Tibial artery (tissue), 4 donors: ENCODE results near the gene ERMARD.

ENCODE experiments used
- DNase-seq, 2 donors: peaks; one replicate each; pipeline ENCODE4 v3.0.0-alpha.2; 2019
- H3K27ac ChIP-seq, 2 donors: fragments of 200-600 bp; sonication (generic) in 1 of 2; 1 replicate in 1 of 2; 2 replicates in 1 of 2; pipeline ENCODE4 v1.5.1; 2018 to 2019; ENCODE audit warnings: mild to moderate bottlenecking in 1 of 2
- H3K27me3 ChIP-seq, 2 donors: fragments of 200-600 bp; sonication (generic) in 1 of 2; one replicate each; pipeline versions ENCODE4 v1.5.1 to v1.6.0; 2016 to 2019
- H3K36me3 ChIP-seq, 3 donors: fragments of 200-600 bp; sonication (generic) in 2 of 3; one replicate each; pipeline ENCODE4 v1.5.1; 2016 to 2019; ENCODE audit warnings: mild to moderate bottlenecking in 2 of 3
- H3K4me1 ChIP-seq, 4 donors: fragments of 200-600 bp; sonication (generic) in 2 of 4; 1 replicate in 3 of 4; 2 replicates in 1 of 4; pipeline ENCODE4 v1.5.1; 2016 to 2019
- H3K4me3 ChIP-seq, 2 donors: fragments of 200-600 bp; sonication (generic) in 1 of 2; 1 replicate in 1 of 2; 2 replicates in 1 of 2; pipeline ENCODE4 v1.5.1; 2018 to 2019; ENCODE audit warnings: mild to moderate bottlenecking in 2 of 2
- H3K9me3 ChIP-seq, 3 donors: fragments of 200-600 bp; sonication (generic) in 1 of 3; one replicate each; pipeline ENCODE4 v1.5.1; 2016 to 2019
- CTCF ChIP-seq, 2 experiments: fragments of 200-600 bp in 1 of 2; fragments of 450-650 bp in 1 of 2; IDR thresholded peaks; one replicate each; pipeline ENCODE4 v1.5.1; 2017 to 2019; ENCODE audit warnings: antibody characterized with exemption in 2 of 2, mild to moderate bottlenecking in 1 of 2, moderate library complexity in 1 of 2
- intact Hi-C: fragments of 100-400 bp; cut with DNase I; formaldehyde crosslinking; loops from one replicate; pipeline ENCODE4 v1.15.0; 2023; ENCODE audit warnings: low total_unique reads

The ERMARD gene

DNA sequence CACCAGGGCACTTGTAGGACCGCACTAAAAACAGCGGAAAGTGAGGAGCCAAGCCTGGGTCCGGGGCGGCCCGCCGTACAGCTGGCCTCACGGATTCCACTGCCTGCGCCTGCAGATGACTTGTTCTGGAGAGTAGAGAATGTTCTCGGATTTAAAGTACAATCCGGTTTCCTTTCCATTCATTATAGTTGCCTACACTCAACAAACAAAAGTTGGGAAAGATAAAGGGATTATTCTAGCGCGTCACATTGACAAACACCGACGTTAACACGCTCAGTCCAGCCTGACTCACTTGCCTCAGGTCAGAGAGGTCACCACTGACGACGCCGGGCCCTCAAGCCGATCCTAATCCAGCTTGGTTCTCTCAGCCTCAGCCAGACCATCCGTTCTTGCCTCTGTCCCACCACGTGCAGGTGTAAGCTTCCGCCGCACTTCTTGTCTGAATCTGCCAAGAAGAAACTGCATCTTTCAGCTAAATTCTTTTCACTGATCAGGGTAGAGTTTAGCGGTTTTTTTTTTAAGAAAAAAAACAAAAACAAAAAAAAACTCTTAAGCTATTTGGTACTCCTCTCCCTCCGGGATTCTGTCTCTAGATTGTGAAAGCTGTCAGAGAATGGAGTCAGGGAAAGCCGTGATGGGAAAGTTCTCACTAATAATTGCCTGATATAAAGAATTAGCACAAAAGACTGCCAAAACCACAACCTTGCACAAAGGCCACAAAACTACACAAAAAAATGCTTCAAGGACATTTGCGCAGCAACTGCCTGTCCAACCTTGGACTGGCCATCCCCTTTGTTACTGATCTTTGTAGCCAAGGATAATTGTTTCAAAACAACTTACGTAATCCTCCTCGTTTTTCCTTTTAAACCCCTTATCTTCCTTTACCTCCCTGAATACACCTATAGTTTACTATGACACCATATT is 26.0 kb upstream of the ERMARD start:
- no peak for TF ChIP-seq CTCF (IDR thresholded peaks at IDR 0.05)
- Histone ChIP-seq H3K9me3 (no peaks in the 10 kb centered on the region), H3K27ac (peak overlapping the region; percentile 91 to 97), H3K27me3 (no peaks in the 10 kb centered on the region), H3K4me3 (peak overlapping the region; percentile 74 to 88), H3K36me3 (no peaks in the 10 kb centered on the region), H3K4me1 (peaks cover 0 to 28% (median 13%) of the 10 kb centered on the region in 4 donors)
- peak; percentile 52 to 82 for DNase-seq
- intact Hi-C loops: loop anchor here (10.0 kb wide), 1 partner anchor 829 kb away; the partner anchor contains the start of genes PSMB1 and TBP

GRCh38 chr6:169726049-169726400 is 25.4 kb upstream of the ERMARD start:
- intact Hi-C loops: loop anchor here (10.0 kb wide), 1 partner anchor 829 kb away; the partner anchor contains the start of genes PSMB1 and TBP
- TF ChIP-seq CTCF (IDR thresholded peaks at IDR 0.05): no peak

DNA sequence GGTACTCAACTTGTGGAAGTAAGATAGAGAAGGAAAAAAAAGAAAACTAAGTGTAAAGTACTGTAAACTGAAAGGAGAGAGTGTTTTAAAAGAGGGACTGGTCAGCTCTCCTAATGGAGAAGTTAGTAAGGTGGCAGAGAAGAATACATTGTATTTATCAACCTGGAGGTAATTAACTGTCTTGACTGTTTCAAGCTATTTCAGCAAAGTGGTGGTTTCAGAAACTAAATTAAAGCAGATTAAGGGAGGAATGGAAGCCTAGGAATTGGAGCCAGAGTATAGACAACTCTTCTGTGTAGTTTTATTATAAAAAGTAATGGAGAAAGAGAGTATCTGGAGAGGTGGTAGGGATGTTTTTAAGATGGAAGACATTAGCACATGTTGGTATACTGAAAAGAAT is 24.5 kb upstream of the ERMARD start:
- no peak for TF ChIP-seq CTCF (IDR thresholded peaks at IDR 0.05)
- Histone ChIP-seq H3K36me3 (no peaks in the 10 kb centered on the region), H3K27ac (no peak overlapping the region), H3K27me3 (no peaks in the 10 kb centered on the region), H3K4me1 (peaks cover 0 to 18% (median 9%) of the 10 kb centered on the region in 4 donors), H3K4me3 (no peak overlapping the region), H3K9me3 (no peaks in the 10 kb centered on the region)
- no peak for DNase-seq
- intact Hi-C loops: loop anchor here (10.0 kb wide), 1 partner anchor 828 kb away; the partner anchor contains the start of genes PSMB1 and TBP

More at GRCh38 chr6:169726049-169726400, 25.4 kb upstream of the ERMARD start:
- DNase-seq: no peak
- H3K36me3 ChIP-seq: no peaks in the 10 kb centered on the region
- H3K4me3 ChIP-seq: no peak overlapping the region
- H3K9me3 ChIP-seq: no peaks in the 10 kb centered on the region
- no peaks in the 10 kb centered on the region for H3K27me3 ChIP-seq
- peaks cover 0 to 27% (median 13%) of the 10 kb centered on the region in 4 donors for H3K4me1 ChIP-seq
- H3K27ac ChIP-seq: peak overlapping the region in 1 of 2 donors; percentile 97

GRCh38 chr6:169729961-169730360 is 21.5 kb upstream of the ERMARD start:
- DNase-seq: no peak
- H3K4me3 ChIP-seq: no peak overlapping the region
- no peak overlapping the region for H3K27ac ChIP-seq
- H3K9me3 ChIP-seq: no peaks in the 10 kb centered on the region
- no peak for TF ChIP-seq CTCF (IDR thresholded peaks at IDR 0.05)
- intact Hi-C loops: loop anchor here (10.0 kb wide), 1 partner anchor 825 kb away; the partner anchor contains the start of genes PSMB1 and TBP
- peaks cover 0 to 7% (median 0%) of the 10 kb centered on the region in 4 donors for H3K4me1 ChIP-seq
- no peaks in the 10 kb centered on the region for H3K27me3 ChIP-seq
- no peaks in the 10 kb centered on the region for H3K36me3 ChIP-seq

DNA sequence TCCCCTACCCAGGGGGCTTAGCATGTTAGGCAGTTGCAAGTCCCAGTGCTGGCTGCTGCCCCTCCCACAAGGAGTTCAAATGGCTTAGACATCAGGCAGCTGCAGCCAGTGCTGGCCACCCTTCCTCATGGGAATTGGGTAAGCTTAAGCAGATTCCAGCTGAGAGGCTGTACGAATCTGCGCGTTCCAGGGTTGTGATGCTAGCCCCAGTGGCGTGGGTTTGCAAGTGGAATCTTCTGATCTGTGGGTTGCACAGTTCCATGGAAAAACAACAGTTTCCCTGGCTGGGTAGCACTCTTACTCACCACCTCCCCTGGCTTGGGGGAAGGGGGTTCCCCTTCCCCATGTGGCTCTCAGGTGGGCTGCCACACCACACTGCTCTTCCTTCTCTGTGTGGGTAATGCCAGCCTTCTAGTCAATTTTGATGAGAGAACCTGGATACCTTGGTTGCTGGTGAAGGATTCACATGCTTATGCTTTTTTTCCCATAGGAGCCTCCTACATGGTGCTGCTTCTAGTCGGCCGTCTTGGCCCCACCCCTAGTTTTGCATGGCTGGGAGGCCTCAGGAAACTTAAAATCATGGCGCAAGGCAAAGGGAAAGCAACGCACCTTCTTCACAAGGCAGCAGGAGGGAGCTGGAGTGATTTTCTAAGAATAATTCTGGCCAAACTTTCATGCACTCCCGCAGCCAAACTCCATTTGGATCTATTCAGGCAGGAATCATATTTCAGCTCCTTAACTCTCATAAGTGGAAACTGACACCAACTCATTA is 13.0 kb upstream of the ERMARD start:
- no peaks in the 10 kb centered on the region for H3K27me3 ChIP-seq
- H3K4me3 ChIP-seq: no peak overlapping the region
- no peak overlapping the region for H3K27ac ChIP-seq
- intact Hi-C loops: no loop called here
- H3K9me3 ChIP-seq: no peaks in the 10 kb centered on the region
- TF ChIP-seq CTCF (IDR thresholded peaks at IDR 0.05): no peak
- no peak for DNase-seq
- H3K4me1 ChIP-seq: no peaks in the 10 kb centered on the region
- no peaks in the 10 kb centered on the region for H3K36me3 ChIP-seq
